ENCODE data around the gene ANK2.

- TF ChIP-seq EP300 (IDR thresholded peaks at IDR 0.05) (no peak), POLR2A (IDR thresholded peaks at IDR 0.05) (no peak)
- TF ChIP-seq, protein P1, sequence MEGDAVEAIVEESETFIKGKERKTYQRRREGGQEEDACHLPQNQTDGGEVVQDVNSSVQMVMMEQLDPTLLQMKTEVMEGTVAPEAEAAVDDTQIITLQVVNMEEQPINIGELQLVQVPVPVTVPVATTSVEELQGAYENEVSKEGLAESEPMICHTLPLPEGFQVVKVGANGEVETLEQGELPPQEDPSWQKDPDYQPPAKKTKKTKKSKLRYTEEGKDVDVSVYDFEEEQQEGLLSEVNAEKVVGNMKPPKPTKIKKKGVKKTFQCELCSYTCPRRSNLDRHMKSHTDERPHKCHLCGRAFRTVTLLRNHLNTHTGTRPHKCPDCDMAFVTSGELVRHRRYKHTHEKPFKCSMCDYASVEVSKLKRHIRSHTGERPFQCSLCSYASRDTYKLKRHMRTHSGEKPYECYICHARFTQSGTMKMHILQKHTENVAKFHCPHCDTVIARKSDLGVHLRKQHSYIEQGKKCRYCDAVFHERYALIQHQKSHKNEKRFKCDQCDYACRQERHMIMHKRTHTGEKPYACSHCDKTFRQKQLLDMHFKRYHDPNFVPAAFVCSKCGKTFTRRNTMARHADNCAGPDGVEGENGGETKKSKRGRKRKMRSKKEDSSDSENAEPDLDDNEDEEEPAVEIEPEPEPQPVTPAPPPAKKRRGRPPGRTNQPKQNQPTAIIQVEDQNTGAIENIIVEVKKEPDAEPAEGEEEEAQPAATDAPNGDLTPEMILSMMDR (IDR thresholded peaks at IDR 0.05), result no peak
These were observed 44.9 kb downstream of the ANK2 start for GRCh38 chr4:113094331-113094730.

All from upper lobe of left lung (tissue), 4 donors.